Measurements from ENCODE around the gene KRT75.
A peak's percentile ranks its signal among the peaks of the same experiment; 100 is the strongest.

KRT75 gene

GRCh38 chr12:52404951-52405350 lies 29.2 kb downstream of the KRT75 start:
- Histone ChIP-seq H3K27me3 (ENCODE audit: insufficient read depth, low read length, poor library complexity) (no peaks in the 10 kb centered on the region), H3K27ac (ENCODE audit: low read depth, low read length) (no peak overlapping the region), H3K36me3 (ENCODE audit: control insufficient read depth, insufficient read depth, low read length) (no peaks in the 10 kb centered on the region), H3K18ac (ENCODE audit: low read length) (no peak overlapping the region), H3K4me1 (ENCODE audit: control insufficient read depth, low read depth, low read length) (no peaks in the 10 kb centered on the region), H3K9ac (ENCODE audit: low read length) (no peak overlapping the region), H2BK5ac (ENCODE audit: low read length) (no peak overlapping the region), H3K23ac (ENCODE audit: low read length) (no peak overlapping the region), H2BK120ac (ENCODE audit: low read depth, low read length) (no peak overlapping the region), H3K79me1 (ENCODE audit: low read length) (no peaks in the 10 kb centered on the region), H4K5ac (ENCODE audit: low read length) (no peak overlapping the region), H2AK5ac (ENCODE audit: low read length) (no peak overlapping the region), H2BK15ac (replicated peaks; ENCODE audit: low read depth) (no peak overlapping the region), H3K79me2 (ENCODE audit: control insufficient read depth, insufficient read depth, low read length) (no peaks in the 10 kb centered on the region), H3K56ac (ENCODE audit: low read length) (no peak overlapping the region), H3K4ac (ENCODE audit: low read depth, low read length) (no peak overlapping the region), H4K8ac (ENCODE audit: low read depth, low read length) (no peak overlapping the region), H3K4me2 (ENCODE audit: low read length) (no peak overlapping the region), H3K4me3 (ENCODE audit: low read length) (no peak overlapping the region)
- no peak for DNase-seq
- WGBS (ENCODE audit: extremely low coverage, insufficient coverage, low lambda C conversion rate), result no CpG with 5 or more reads among the region's 3 CpGs

GRCh38 chr12:52403561-52403960 lies 30.6 kb downstream of the KRT75 start:
- H3K27me3 ChIP-seq (ENCODE audit: insufficient read depth, low read length, poor library complexity), result no peaks in the 10 kb centered on the region
- no peak overlapping the region for H3K23ac ChIP-seq (ENCODE audit: low read length)
- no peak overlapping the region for H3K18ac ChIP-seq (ENCODE audit: low read length)
- no CpG with 5 or more reads among the region's 9 CpGs for WGBS (ENCODE audit: extremely low coverage, insufficient coverage, low lambda C conversion rate)
- H2BK15ac ChIP-seq (replicated peaks; ENCODE audit: low read depth), result no peak overlapping the region
- no peak overlapping the region for H3K56ac ChIP-seq (ENCODE audit: low read length)
- H4K8ac ChIP-seq (ENCODE audit: low read depth, low read length), result no peak overlapping the region
- no peak overlapping the region for H3K4ac ChIP-seq (ENCODE audit: low read depth, low read length)
- no peak overlapping the region for H2BK120ac ChIP-seq (ENCODE audit: low read depth, low read length)
- H3K79me1 ChIP-seq (ENCODE audit: low read length), result no peaks in the 10 kb centered on the region
- H3K36me3 ChIP-seq (ENCODE audit: control insufficient read depth, insufficient read depth, low read length), result no peaks in the 10 kb centered on the region
- DNase-seq, result no peak
- H4K5ac ChIP-seq (ENCODE audit: low read length), result no peak overlapping the region
- no peaks in the 10 kb centered on the region for H3K4me1 ChIP-seq (ENCODE audit: control insufficient read depth, low read depth, low read length)
- H3K9ac ChIP-seq (ENCODE audit: low read length), result no peak overlapping the region
- no peak overlapping the region for H3K4me2 ChIP-seq (ENCODE audit: low read length)
- no peak overlapping the region for H2BK5ac ChIP-seq (ENCODE audit: low read length)
- H2AK5ac ChIP-seq (ENCODE audit: low read length), result no peak overlapping the region
- no peak overlapping the region for H3K27ac ChIP-seq (ENCODE audit: low read depth, low read length)
- H3K79me2 ChIP-seq (ENCODE audit: control insufficient read depth, insufficient read depth, low read length), result no peaks in the 10 kb centered on the region
- H3K4me3 ChIP-seq (ENCODE audit: low read length), result no peak overlapping the region

DNA sequence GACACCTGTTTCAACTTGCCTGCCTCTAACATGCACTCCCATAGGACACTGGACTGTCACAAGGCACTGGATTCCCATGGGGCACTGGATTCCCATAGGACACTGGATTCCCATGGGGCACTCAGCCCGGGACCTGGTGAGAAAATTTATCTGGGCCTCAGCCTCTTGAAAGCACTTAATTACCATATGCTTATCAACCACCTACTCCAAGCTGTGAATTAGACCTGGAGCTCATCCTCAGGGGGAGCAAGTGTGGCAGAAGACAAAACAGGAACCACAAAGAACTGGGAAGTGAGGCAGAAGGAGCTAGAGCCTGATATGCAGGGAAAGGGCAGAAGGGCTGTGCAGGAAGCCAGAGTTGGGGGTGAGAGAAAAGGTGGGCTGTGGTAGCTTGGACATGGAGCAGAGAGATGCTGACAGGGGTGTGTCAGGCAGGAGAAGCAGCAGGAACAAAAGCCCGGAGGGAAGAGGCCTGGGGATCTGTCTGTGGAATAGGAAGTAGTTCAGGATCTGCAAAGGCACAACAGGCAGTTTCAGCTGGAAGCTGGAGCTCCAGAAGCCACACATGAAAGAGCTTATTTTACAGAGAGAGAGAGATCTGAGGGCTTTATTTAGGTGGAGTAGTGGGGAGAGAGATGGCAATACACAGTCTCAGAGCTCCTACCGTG lies 31.2 kb downstream of the KRT75 start:
- Histone ChIP-seq H2AK5ac (ENCODE audit: low read length) (no peak overlapping the region), H3K4me1 (ENCODE audit: control insufficient read depth, low read depth, low read length) (no peaks in the 10 kb centered on the region), H3K56ac (ENCODE audit: low read length) (no peak overlapping the region), H4K8ac (ENCODE audit: low read depth, low read length) (no peak overlapping the region), H3K79me1 (ENCODE audit: low read length) (no peaks in the 10 kb centered on the region), H3K9ac (ENCODE audit: low read length) (no peak overlapping the region), H3K36me3 (ENCODE audit: control insufficient read depth, insufficient read depth, low read length) (no peaks in the 10 kb centered on the region), H4K5ac (ENCODE audit: low read length) (no peak overlapping the region), H2BK15ac (replicated peaks; ENCODE audit: low read depth) (no peak overlapping the region), H3K79me2 (ENCODE audit: control insufficient read depth, insufficient read depth, low read length) (no peaks in the 10 kb centered on the region), H3K23ac (ENCODE audit: low read length) (no peak overlapping the region), H3K18ac (ENCODE audit: low read length) (no peak overlapping the region), H3K27me3 (ENCODE audit: insufficient read depth, low read length, poor library complexity) (no peaks in the 10 kb centered on the region), H3K27ac (ENCODE audit: low read depth, low read length) (no peak overlapping the region), H3K4me3 (ENCODE audit: low read length) (no peak overlapping the region), H3K4ac (ENCODE audit: low read depth, low read length) (no peak overlapping the region), H3K4me2 (ENCODE audit: low read length) (no peak overlapping the region), H2BK5ac (ENCODE audit: low read length) (no peak overlapping the region), H2BK120ac (ENCODE audit: low read depth, low read length) (no peak overlapping the region)
- WGBS (ENCODE audit: extremely low coverage, insufficient coverage, low lambda C conversion rate), result no CpG with 5 or more reads among the region's 3 CpGs
- peak; percentile 54 for DNase-seq

- Histone ChIP-seq H2AK5ac (ENCODE audit: low read length) (no peak overlapping the region), H3K23ac (ENCODE audit: low read length) (no peak overlapping the region), H2BK120ac (ENCODE audit: low read depth, low read length) (no peak overlapping the region), H3K36me3 (ENCODE audit: control insufficient read depth, insufficient read depth, low read length) (no peaks in the 10 kb centered on the region), H3K79me1 (ENCODE audit: low read length) (no peaks in the 10 kb centered on the region), H3K4ac (ENCODE audit: low read depth, low read length) (no peak overlapping the region), H3K56ac (ENCODE audit: low read length) (no peak overlapping the region), H4K8ac (ENCODE audit: low read depth, low read length) (no peak overlapping the region), H2BK5ac (ENCODE audit: low read length) (no peak overlapping the region), H3K27me3 (ENCODE audit: insufficient read depth, low read length, poor library complexity) (no peaks in the 10 kb centered on the region), H2BK15ac (replicated peaks; ENCODE audit: low read depth) (no peak overlapping the region), H3K4me1 (ENCODE audit: control insufficient read depth, low read depth, low read length) (no peaks in the 10 kb centered on the region), H4K5ac (ENCODE audit: low read length) (no peak overlapping the region), H3K9ac (ENCODE audit: low read length) (no peak overlapping the region), H3K4me3 (ENCODE audit: low read length) (no peak overlapping the region), H3K27ac (ENCODE audit: low read depth, low read length) (no peak overlapping the region), H3K4me2 (ENCODE audit: low read length) (no peak overlapping the region), H3K79me2 (ENCODE audit: control insufficient read depth, insufficient read depth, low read length) (no peaks in the 10 kb centered on the region), H3K18ac (ENCODE audit: low read length) (no peak overlapping the region)
- DNase-seq, result no peak
- WGBS (ENCODE audit: extremely low coverage, insufficient coverage, low lambda C conversion rate), result no CpG with 5 or more reads among the region's 2 CpGs
These were observed 31.8 kb downstream of the KRT75 start for GRCh38 chr12:52402377-52402776.

- Histone ChIP-seq H3K79me1 (ENCODE audit: low read length) (no peaks in the 10 kb centered on the region), H2BK120ac (ENCODE audit: low read depth, low read length) (no peak overlapping the region), H3K36me3 (ENCODE audit: control insufficient read depth, insufficient read depth, low read length) (no peaks in the 10 kb centered on the region), H3K23ac (ENCODE audit: low read length) (no peak overlapping the region), H2AK5ac (ENCODE audit: low read length) (no peak overlapping the region), H3K4me3 (ENCODE audit: low read length) (no peak overlapping the region), H3K4ac (ENCODE audit: low read depth, low read length) (no peak overlapping the region), H2BK15ac (replicated peaks; ENCODE audit: low read depth) (no peak overlapping the region), H3K27ac (ENCODE audit: low read depth, low read length) (no peak overlapping the region), H3K4me2 (ENCODE audit: low read length) (no peak overlapping the region), H2BK5ac (ENCODE audit: low read length) (no peak overlapping the region), H3K9ac (ENCODE audit: low read length) (no peak overlapping the region), H4K8ac (ENCODE audit: low read depth, low read length) (no peak overlapping the region), H3K27me3 (ENCODE audit: insufficient read depth, low read length, poor library complexity) (no peaks in the 10 kb centered on the region), H3K56ac (ENCODE audit: low read length) (no peak overlapping the region), H3K18ac (ENCODE audit: low read length) (no peak overlapping the region), H3K4me1 (ENCODE audit: control insufficient read depth, low read depth, low read length) (no peaks in the 10 kb centered on the region), H3K79me2 (ENCODE audit: control insufficient read depth, insufficient read depth, low read length) (no peaks in the 10 kb centered on the region), H4K5ac (ENCODE audit: low read length) (no peak overlapping the region)
- DNase-seq, result no peak
- no CpG with 5 or more reads among the region's 4 CpGs for WGBS (ENCODE audit: extremely low coverage, insufficient coverage, low lambda C conversion rate)
These were observed 32.2 kb downstream of the KRT75 start for GRCh38 chr12:52401926-52402325.

DNA sequence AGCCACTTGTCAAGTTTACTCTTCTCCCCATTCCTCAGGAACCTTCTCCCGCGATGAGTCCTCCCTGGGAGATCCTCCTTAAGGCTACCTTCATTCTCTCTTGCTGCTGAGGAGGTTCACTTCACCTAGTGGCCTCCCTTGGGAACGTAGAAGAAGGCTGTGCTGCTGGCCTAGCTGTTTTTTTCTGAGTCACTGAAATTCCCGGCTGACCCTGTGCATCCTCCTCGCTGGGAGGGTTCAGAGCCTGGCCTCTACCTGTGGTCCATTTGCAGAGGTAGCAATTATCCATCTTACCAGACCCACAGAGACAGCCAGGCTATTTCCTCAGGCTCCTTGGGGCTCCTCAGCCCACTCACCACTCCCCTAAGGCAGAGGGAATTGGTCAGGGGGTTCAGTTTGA lies 32.6 kb downstream of the KRT75 start:
- no peak overlapping the region for H3K4me3 ChIP-seq (ENCODE audit: low read length)
- no peak overlapping the region for H3K27ac ChIP-seq (ENCODE audit: low read depth, low read length)
- H3K23ac ChIP-seq (ENCODE audit: low read length), result no peak overlapping the region
- no peak overlapping the region for H2AK5ac ChIP-seq (ENCODE audit: low read length)
- H3K27me3 ChIP-seq (ENCODE audit: insufficient read depth, low read length, poor library complexity), result no peaks in the 10 kb centered on the region
- no peak overlapping the region for H2BK15ac ChIP-seq (replicated peaks; ENCODE audit: low read depth)
- DNase-seq, result peak; percentile 5
- H3K9ac ChIP-seq (ENCODE audit: low read length), result no peak overlapping the region
- H2BK120ac ChIP-seq (ENCODE audit: low read depth, low read length), result no peak overlapping the region
- no peak overlapping the region for H3K18ac ChIP-seq (ENCODE audit: low read length)
- no peak overlapping the region for H4K5ac ChIP-seq (ENCODE audit: low read length)
- H3K79me1 ChIP-seq (ENCODE audit: low read length), result no peaks in the 10 kb centered on the region
- H3K56ac ChIP-seq (ENCODE audit: low read length), result no peak overlapping the region
- H2BK5ac ChIP-seq (ENCODE audit: low read length), result no peak overlapping the region
- no peaks in the 10 kb centered on the region for H3K79me2 ChIP-seq (ENCODE audit: control insufficient read depth, insufficient read depth, low read length)
- H4K8ac ChIP-seq (ENCODE audit: low read depth, low read length), result no peak overlapping the region
- H3K4me1 ChIP-seq (ENCODE audit: control insufficient read depth, low read depth, low read length), result no peaks in the 10 kb centered on the region
- H3K4me2 ChIP-seq (ENCODE audit: low read length), result no peak overlapping the region
- H3K36me3 ChIP-seq (ENCODE audit: control insufficient read depth, insufficient read depth, low read length), result no peaks in the 10 kb centered on the region
- WGBS (ENCODE audit: extremely low coverage, insufficient coverage, low lambda C conversion rate), result no CpG with 5 or more reads among the region's 5 CpGs
- H3K4ac ChIP-seq (ENCODE audit: low read depth, low read length), result no peak overlapping the region

Data from mesendoderm (in vitro differentiated cells).